B cell (primary cell): ENCODE data around the gene STK17A.

Experiments used
- CTCF ChIP-seq: fragments of 200-600 bp; IDR thresholded peaks from one replicate; pipeline ENCODE4 v1.8.0; 2022; ENCODE audit warnings: antibody characterized with exemption, mild to moderate bottlenecking
- EZH2 ChIP-seq: IDR thresholded peaks from 2 replicates; pipeline ENCODE4 v1.6.1; 2012; ENCODE audit warnings: borderline replicate concordance, low read depth, mild to moderate bottlenecking, moderate library complexity, low read length; ENCODE audit not compliant: insufficient read depth, poor library complexity, severe bottlenecking

GRCh38 chr7:43629857-43630256 is 46.9 kb downstream of the STK17A start:
- no peak for TF ChIP-seq CTCF
- no peak for TF ChIP-seq EZH2
